Measurements from ENCODE around the gene LUM.

LUM gene, protein sequence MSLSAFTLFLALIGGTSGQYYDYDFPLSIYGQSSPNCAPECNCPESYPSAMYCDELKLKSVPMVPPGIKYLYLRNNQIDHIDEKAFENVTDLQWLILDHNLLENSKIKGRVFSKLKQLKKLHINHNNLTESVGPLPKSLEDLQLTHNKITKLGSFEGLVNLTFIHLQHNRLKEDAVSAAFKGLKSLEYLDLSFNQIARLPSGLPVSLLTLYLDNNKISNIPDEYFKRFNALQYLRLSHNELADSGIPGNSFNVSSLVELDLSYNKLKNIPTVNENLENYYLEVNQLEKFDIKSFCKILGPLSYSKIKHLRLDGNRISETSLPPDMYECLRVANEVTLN

DNA sequence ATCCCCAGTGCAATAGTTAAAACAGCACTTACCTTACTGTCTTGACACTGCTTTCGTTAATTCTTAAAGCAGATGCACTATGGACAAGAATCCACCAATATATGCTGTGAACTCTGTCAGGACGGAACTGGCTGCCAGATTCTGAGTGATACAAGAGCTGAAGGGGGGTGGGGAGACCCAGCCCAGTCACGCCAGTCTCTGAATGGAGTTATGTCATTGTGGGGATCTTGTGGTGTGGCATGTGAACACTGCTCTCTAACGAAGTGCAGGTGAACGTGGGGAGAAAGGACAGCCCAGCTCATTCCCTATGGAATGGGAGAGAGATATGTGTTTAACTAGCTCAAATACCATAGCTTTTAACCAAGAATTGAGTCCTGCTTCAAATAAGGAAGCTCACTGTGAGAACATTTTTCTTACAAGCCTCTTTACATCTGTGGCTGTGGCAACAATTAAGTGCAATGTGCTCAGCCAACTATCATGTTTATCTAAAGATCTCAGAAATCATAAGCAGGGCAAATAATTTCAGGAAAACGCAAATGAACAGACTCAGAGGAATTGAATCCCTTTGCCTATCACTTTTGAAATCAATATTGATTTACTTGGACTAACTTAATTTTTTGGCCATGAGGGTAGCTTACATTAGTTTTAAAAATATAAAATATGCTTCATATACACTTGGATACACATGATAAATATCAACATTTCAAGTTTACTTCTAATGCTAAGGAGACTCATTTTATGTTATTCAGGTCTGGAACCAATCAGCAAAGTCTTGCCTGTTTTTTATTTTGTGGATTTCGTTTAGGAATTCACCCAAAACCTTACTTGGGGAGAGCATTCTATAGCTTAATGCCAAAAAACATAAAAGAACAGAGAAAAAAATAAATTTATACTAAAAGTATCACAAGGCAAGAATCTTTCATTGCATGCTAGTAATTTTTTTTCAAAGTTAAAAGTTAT, at the start of gene LUM:
Gene LUM (minus strand): TSS at position 129 of the 960 bp plus-strand sequence. CDS start 2,515 bp downstream, outside the sequence.
- H2AFZ ChIP-seq, result no peak within 1 kb of the TSS
- H3K79me2 ChIP-seq, result no peaks in the 10 kb centered on the region
- no peaks in the 10 kb centered on the region for H3K27me3 ChIP-seq (ENCODE audit: control insufficient read depth, insufficient read depth, low read length)
- no peaks in the 10 kb centered on the region for H3K36me3 ChIP-seq (ENCODE audit: control insufficient read depth, insufficient read depth, low read length)
- no peak within 1 kb of the TSS for H3K9ac ChIP-seq
- no peaks in the 10 kb centered on the region for H3K9me3 ChIP-seq (ENCODE audit: control insufficient read depth, low read length)
- H3K27ac ChIP-seq, result no peak within 1 kb of the TSS
- H3K4me3 ChIP-seq (ENCODE audit: low read depth, low read length), result no peak within 1 kb of the TSS
- H3K4me1 ChIP-seq, result no peaks in the 10 kb centered on the region
- H3K4me2 ChIP-seq (ENCODE audit: low read length), result peak within 1 kb of the TSS; percentile 9
- TF ChIP-seq, protein P1, sequence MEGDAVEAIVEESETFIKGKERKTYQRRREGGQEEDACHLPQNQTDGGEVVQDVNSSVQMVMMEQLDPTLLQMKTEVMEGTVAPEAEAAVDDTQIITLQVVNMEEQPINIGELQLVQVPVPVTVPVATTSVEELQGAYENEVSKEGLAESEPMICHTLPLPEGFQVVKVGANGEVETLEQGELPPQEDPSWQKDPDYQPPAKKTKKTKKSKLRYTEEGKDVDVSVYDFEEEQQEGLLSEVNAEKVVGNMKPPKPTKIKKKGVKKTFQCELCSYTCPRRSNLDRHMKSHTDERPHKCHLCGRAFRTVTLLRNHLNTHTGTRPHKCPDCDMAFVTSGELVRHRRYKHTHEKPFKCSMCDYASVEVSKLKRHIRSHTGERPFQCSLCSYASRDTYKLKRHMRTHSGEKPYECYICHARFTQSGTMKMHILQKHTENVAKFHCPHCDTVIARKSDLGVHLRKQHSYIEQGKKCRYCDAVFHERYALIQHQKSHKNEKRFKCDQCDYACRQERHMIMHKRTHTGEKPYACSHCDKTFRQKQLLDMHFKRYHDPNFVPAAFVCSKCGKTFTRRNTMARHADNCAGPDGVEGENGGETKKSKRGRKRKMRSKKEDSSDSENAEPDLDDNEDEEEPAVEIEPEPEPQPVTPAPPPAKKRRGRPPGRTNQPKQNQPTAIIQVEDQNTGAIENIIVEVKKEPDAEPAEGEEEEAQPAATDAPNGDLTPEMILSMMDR (IDR thresholded peaks at IDR 0.05), result no peak

DNA sequence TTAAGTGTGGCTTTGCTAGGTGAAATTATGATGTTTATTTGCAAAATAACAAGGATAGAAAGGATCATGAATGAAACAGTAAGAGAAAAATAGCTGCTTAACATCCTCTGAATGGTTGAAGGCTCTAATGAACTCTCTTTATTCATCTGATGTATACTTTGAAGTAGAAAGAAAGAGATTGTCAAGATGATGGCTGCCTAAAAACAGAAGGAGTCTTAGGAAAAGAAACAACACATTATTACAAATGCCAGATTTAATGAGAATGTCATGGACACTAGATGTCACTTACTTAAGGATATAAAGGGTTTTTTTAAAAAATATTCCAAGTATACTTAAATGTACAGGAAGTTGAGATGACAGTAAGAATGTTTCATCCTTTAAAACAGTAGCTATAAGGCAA, 49.7 kb upstream of the LUM start:
- Histone ChIP-seq H3K4me2 (ENCODE audit: low read length) (no peak overlapping the region), H3K79me2 (no peaks in the 10 kb centered on the region), H3K9me3 (ENCODE audit: control insufficient read depth, low read length) (no peaks in the 10 kb centered on the region), H3K9ac (no peak overlapping the region), H3K4me3 (ENCODE audit: low read depth, low read length) (no peak overlapping the region), H2AFZ (no peak overlapping the region), H3K27me3 (ENCODE audit: control insufficient read depth, insufficient read depth, low read length) (no peaks in the 10 kb centered on the region), H3K4me1 (no peaks in the 10 kb centered on the region), H3K36me3 (ENCODE audit: control insufficient read depth, insufficient read depth, low read length) (no peaks in the 10 kb centered on the region), H3K27ac (no peak overlapping the region)
- TF ChIP-seq, protein P1 (IDR thresholded peaks at IDR 0.05), result no peak

DNA sequence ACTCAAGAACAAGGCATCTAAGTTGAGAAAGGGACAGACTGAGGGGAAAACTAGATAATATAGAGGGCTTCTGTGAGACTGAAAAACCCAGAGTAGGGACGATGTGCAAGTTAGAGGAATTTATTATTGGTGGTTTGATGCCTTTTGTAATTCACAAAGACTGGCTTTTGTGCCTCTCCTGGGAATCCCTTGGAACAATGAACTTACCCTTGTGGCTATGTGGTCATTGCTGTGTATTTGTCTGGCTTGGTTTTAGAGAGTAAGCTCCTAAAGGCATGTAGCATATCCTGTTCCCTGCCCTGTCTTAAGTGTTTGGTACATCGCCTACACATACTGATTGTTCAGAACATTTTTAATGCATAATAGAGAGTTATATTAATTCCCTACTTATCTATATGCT, 44.7 kb upstream of the LUM start:
- no peaks in the 10 kb centered on the region for H3K36me3 ChIP-seq (ENCODE audit: control insufficient read depth, insufficient read depth, low read length)
- TF ChIP-seq, protein P1 (IDR thresholded peaks at IDR 0.05), result no peak
- no peak overlapping the region for H3K4me2 ChIP-seq (ENCODE audit: low read length)
- no peaks in the 10 kb centered on the region for H3K4me1 ChIP-seq
- H3K9ac ChIP-seq, result no peak overlapping the region
- no peak overlapping the region for H2AFZ ChIP-seq
- no peaks in the 10 kb centered on the region for H3K9me3 ChIP-seq (ENCODE audit: control insufficient read depth, low read length)
- H3K79me2 ChIP-seq, result no peaks in the 10 kb centered on the region
- H3K27ac ChIP-seq, result no peak overlapping the region
- H3K4me3 ChIP-seq (ENCODE audit: low read depth, low read length), result no peak overlapping the region
- no peaks in the 10 kb centered on the region for H3K27me3 ChIP-seq (ENCODE audit: control insufficient read depth, insufficient read depth, low read length)

DNA sequence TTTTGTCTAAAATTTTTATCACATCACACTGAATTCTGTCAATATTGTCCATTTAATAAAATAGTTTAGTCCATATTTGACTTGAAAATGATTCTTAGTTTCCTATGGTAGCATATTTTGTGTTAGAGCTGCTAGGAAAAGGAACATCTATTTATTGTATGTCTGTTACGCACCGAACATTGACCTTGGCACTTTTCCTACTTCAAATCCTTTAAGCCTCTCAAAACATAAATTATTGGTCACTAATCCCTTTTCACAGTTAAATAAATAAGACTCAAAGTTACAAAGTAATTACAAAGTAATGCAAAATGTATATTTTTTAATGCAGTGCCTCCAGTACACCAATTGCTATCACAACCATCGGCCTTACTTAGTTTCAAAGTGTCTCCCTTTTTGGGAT, 42.8 kb upstream of the LUM start:
- Histone ChIP-seq H3K79me2 (no peaks in the 10 kb centered on the region), H3K9me3 (ENCODE audit: control insufficient read depth, low read length) (no peaks in the 10 kb centered on the region), H3K4me3 (ENCODE audit: low read depth, low read length) (no peak overlapping the region), H3K9ac (no peak overlapping the region), H2AFZ (no peak overlapping the region), H3K27ac (no peak overlapping the region), H3K4me1 (no peaks in the 10 kb centered on the region), H3K36me3 (ENCODE audit: control insufficient read depth, insufficient read depth, low read length) (no peaks in the 10 kb centered on the region), H3K4me2 (ENCODE audit: low read length) (no peak overlapping the region), H3K27me3 (ENCODE audit: control insufficient read depth, insufficient read depth, low read length) (no peaks in the 10 kb centered on the region)
- TF ChIP-seq, protein P1 (IDR thresholded peaks at IDR 0.05), result no peak
